ENCODE results near the gene LRP3. TPM values are rescaled to one million over a fixed set of nuclear protein-coding genes. Genes with fewer than 3 reads are reported as not detected.

The LRP3 gene
- total RNA-seq, 2 donors from 2014 or later = 16.3 to 22.2 TPM

GRCh38 chr19:33227242-33227650 is 33.1 kb downstream of the LRP3 start:
- Histone ChIP-seq H3K27ac (no peak overlapping the region), H3K9me3 (peaks cover 0 to 30% of the 10 kb centered on the region in 2 donors), H3K4me3 (no peak overlapping the region), H3K4me1 (peaks cover 0 to 17% of the 10 kb centered on the region in 2 donors), H3K27me3 (peaks cover 24 to 27% of the 10 kb centered on the region in 2 donors), H3K36me3 (no peaks in the 10 kb centered on the region)
- no peak for DNase-seq (ENCODE audit: low spot score)
- TF ChIP-seq CTCF (IDR thresholded peaks at IDR 0.05) = no peak

- TF ChIP-seq CTCF (IDR thresholded peaks at IDR 0.05) = no peak
- H3K27ac ChIP-seq = no peak overlapping the region
- H3K4me1 ChIP-seq = peaks cover 0 to 17% of the 10 kb centered on the region in 2 donors
- no peaks in the 10 kb centered on the region for H3K36me3 ChIP-seq
- H3K27me3 ChIP-seq = peaks cover 24 to 27% of the 10 kb centered on the region in 2 donors
- no peak for DNase-seq (ENCODE audit: low spot score)
- peaks cover 0 to 30% of the 10 kb centered on the region in 2 donors for H3K9me3 ChIP-seq
- no peak overlapping the region for H3K4me3 ChIP-seq
Observed at GRCh38 chr19:33227870-33228599, 33.9 kb downstream of the LRP3 start.

- TF ChIP-seq CTCF (IDR thresholded peaks at IDR 0.05) = no peak
- Histone ChIP-seq H3K4me3 (no peak overlapping the region), H3K27ac (no peak overlapping the region), H3K9me3 (peaks cover 0 to 30% of the 10 kb centered on the region in 2 donors), H3K36me3 (no peaks in the 10 kb centered on the region), H3K27me3 (peaks cover 19 to 25% of the 10 kb centered on the region in 2 donors), H3K4me1 (peaks cover 0 to 17% of the 10 kb centered on the region in 2 donors)
- DNase-seq (ENCODE audit: low spot score) = no peak
Observed at GRCh38 chr19:33229962-33230361, 35.8 kb downstream of the LRP3 start.

DNA sequence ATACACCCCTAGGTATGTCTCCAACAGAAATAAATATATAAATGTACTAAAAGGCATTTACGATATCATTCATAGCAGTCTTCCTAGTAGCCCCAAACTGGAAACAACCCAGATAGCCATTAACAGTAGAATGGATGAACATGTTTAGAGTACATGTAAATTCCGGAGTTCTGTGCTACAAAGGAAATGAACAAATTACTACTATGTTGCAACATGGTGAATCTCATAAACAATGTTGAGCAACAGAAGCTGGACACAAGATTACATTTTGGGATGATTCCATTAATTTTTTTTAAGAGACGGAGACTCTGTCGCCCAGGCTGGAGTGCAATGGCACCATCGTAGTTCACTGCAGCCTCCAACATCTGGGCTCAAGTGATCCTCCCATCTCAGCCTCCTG is 37.4 kb downstream of the LRP3 start:
- Histone ChIP-seq H3K27ac (no peak overlapping the region), H3K4me1 (peaks cover 0 to 5% of the 10 kb centered on the region in 2 donors), H3K27me3 (peaks cover 7 to 11% of the 10 kb centered on the region in 2 donors), H3K4me3 (no peak overlapping the region), H3K9me3 (peaks cover 0 to 30% of the 10 kb centered on the region in 2 donors), H3K36me3 (no peaks in the 10 kb centered on the region)
- TF ChIP-seq CTCF (IDR thresholded peaks at IDR 0.05) = no peak
- DNase-seq (ENCODE audit: low spot score) = no peak

GRCh38 chr19:33232656-33233055 is 38.5 kb downstream of the LRP3 start:
- TF ChIP-seq CTCF (IDR thresholded peaks at IDR 0.05) = no peak

More at GRCh38 chr19:33232656-33233055, 38.5 kb downstream of the LRP3 start:
- no peaks in the 10 kb centered on the region for H3K4me1 ChIP-seq
- H3K27ac ChIP-seq = no peak overlapping the region
- no peaks in the 10 kb centered on the region for H3K36me3 ChIP-seq
- peaks cover 0 to 21% of the 10 kb centered on the region in 2 donors for H3K9me3 ChIP-seq
- H3K4me3 ChIP-seq = no peak overlapping the region
- DNase-seq (ENCODE audit: low spot score) = no peak
- H3K27me3 ChIP-seq = peaks cover 0 to 2% of the 10 kb centered on the region in 2 donors
